ACC112 (cell line): ENCODE results near the gene TRIM31.

Experiments
- H2AFZ ChIP-seq: fragments of 200-600 bp; sonication (generic); one replicate; pipeline ENCODE4 v1.6.0; 2017; ENCODE audit warnings: antibody characterized with exemption, low read length; ENCODE audit not compliant: unreplicated experiment
- H3K27ac ChIP-seq: fragments of 200-600 bp; sonication (generic); 2 replicates; pipeline ENCODE4 v1.5.1; 2014; ENCODE audit warnings: low read depth, mild to moderate bottlenecking, antibody characterized with exemption, low read length, moderate library complexity
- H3K27me3 ChIP-seq: fragments of 200-600 bp; sonication (generic); 2 replicates; pipeline ENCODE4 v1.6.1; 2014; ENCODE audit warnings: mild to moderate bottlenecking, antibody characterized with exemption, low read length, moderate library complexity, mixed read lengths; ENCODE audit not compliant: insufficient read depth
- H3K36me3 ChIP-seq: fragments of 200-600 bp; sonication (generic); 2 replicates; pipeline ENCODE4 v1.6.1; 2016; ENCODE audit warnings: mild to moderate bottlenecking, antibody characterized with exemption, low read length, moderate library complexity, mixed read lengths; ENCODE audit not compliant: insufficient read depth
- H3K4me1 ChIP-seq: fragments of 200-600 bp; sonication (generic); one replicate; pipeline ENCODE4 v1.6.1; 2016; ENCODE audit warnings: low read length, mixed read lengths; ENCODE audit not compliant: insufficient read depth, unreplicated experiment, control insufficient read depth
- H3K4me3 ChIP-seq: fragments of 200-600 bp; sonication (generic); 2 replicates; pipeline ENCODE4 v1.5.1; 2014; ENCODE audit warnings: mild to moderate bottlenecking, low read depth, low read length
- H3K79me2 ChIP-seq: fragments of 200-600 bp; sonication (generic); one replicate; pipeline ENCODE4 v1.6.0; 2016; ENCODE audit warnings: low read length; ENCODE audit not compliant: control insufficient read depth, unreplicated experiment, insufficient read depth

The TRIM31 gene

DNA sequence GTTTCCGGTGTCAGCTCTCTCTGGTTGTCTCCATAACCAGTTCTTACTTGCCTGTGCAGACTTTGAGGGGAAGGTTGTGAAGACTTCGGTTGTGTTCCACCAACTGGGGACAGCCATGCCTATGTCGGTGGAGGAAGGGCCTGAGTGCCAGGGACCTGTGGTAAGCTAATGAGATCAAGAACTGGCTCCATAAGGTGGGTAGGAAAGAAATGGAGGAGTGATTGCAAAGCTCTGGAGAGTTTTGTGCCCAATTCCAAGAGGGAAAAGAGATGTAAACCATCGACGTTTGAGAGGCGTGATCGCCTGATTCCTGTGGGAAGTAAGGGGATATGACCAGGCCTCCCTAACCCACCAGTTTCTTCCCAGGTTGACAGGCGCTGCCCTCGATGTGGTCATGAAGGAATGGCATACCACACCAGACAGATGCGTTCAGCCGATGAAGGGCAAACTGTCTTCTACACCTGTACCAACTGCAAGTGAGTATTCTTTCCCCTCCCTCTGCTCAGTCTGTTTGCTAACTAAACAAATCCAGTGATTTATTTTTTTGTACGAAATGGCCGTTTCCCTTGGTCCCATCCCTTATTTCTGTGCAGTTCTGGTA is 50.9 kb downstream of the TRIM31 start:
- Histone ChIP-seq H3K36me3 (no peaks in the 10 kb centered on the region), H3K4me1 (peaks cover 22% of the 10 kb centered on the region), H3K79me2 (peaks cover 26% of the 10 kb centered on the region), H3K27ac (peak overlapping the region; percentile 12), H2AFZ (peak overlapping the region; percentile 11), H3K4me3 (peak overlapping the region; percentile 79), H3K27me3 (no peaks in the 10 kb centered on the region)

DNA sequence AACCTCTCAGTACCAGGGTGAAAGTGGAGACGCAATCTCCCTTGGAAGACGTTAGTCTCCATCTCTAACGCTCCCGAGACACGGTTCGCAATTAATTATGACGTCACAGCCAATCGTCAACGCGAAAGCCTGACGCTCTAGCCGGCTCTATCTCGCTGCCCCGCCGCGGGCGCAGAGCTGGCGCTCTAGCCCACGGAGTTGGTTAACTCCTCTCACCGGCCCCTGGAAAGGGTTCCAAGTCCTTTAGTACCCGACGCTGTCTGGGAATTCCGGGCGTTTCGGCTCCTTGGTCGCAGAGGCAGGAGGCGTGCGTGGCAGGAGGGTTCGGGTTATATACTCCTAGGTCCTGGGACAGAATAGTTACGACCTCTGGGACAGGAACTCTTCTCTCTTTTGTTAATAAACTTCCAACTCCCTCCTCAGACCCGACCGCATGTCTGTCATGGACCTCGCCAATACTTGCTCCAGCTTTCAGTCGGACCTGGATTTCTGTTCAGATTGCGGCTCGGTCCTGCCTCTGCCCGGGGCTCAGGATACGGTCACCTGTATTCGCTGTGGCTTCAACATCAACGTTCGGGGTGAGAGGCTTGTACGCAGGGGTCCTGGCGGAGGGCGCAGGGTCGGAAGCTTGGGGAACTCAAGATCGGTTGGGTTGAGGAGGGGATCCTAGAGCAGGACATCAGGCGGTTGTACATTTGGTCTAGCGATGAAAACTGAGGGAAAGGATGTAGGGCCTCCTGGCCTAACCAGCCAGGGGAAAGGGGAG is 51.6 kb downstream of the TRIM31 start, which contains the start of gene POLR1H:
POLR1H (plus strand) TSS at position 174 of the 766 bp plus-strand sequence; CDS start at position 434, 260 bp downstream.
- no peaks in the 10 kb centered on the region for H3K36me3 ChIP-seq
- peak within 1 kb of the TSS; percentile 79 for H3K4me3 ChIP-seq
- H3K27ac ChIP-seq, result peak within 1 kb of the TSS; percentile 59
- H2AFZ ChIP-seq, result peak within 1 kb of the TSS; percentile 93
- H3K27me3 ChIP-seq, result no peaks in the 10 kb centered on the region
- H3K79me2 ChIP-seq, result peaks cover 26% of the 10 kb centered on the region
- peaks cover 20% of the 10 kb centered on the region for H3K4me1 ChIP-seq

DNA sequence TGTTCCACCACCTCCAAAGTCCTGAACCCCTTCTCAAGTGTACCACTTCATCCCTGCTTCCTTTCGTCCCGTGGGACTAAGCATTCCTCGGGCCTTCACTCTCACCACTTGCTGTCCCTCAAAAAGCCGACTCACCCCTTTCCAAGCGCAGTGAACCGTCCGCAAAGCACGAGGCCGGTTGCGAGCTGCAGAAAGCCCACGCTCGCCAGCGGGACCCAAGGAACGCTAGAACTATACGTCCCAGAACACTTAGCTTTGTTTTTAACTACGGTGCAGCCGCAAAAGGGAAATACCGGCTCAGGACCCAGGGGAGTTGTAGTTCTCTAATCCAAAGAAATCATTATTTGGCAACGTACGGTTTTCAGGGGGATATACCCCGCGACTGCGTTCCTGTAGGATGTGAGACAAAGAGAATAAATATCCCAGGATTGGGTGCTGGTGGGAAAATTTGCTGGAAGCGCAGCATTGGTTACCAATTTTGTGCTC is 52.2 kb downstream of the TRIM31 start:
- peaks cover 14% of the 10 kb centered on the region for H3K4me1 ChIP-seq
- peak overlapping the region; percentile 93 for H2AFZ ChIP-seq
- peaks cover 26% of the 10 kb centered on the region for H3K79me2 ChIP-seq
- no peaks in the 10 kb centered on the region for H3K36me3 ChIP-seq
- no peaks in the 10 kb centered on the region for H3K27me3 ChIP-seq
- H3K4me3 ChIP-seq, result peak overlapping the region; percentile 79
- peak overlapping the region; percentile 59 for H3K27ac ChIP-seq

DNA sequence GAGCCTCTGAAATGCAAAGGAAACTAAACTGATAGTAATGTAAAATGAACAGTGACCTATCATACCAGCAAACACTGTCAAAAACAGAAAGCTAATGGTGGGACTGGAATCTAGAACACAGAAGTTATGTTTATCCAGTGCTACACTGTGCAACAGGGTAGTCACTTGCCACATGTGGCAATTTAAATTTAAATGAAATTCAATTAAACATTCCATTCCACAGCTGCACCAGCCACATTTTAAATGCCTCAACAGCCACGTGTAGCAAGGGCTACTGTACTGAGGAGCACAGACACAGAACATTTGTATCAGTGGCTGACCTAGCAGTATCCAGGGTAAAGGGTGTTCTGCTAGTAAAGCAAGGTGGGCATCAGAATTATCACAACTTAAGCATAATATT is 57.4 kb downstream of the TRIM31 start:
- Histone ChIP-seq H3K79me2 (peaks cover 10% of the 10 kb centered on the region), H2AFZ (no peak overlapping the region), H3K4me1 (peaks cover 7% of the 10 kb centered on the region), H3K36me3 (no peaks in the 10 kb centered on the region), H3K27me3 (no peaks in the 10 kb centered on the region), H3K4me3 (no peak overlapping the region), H3K27ac (no peak overlapping the region)

- no peaks in the 10 kb centered on the region for H3K4me1 ChIP-seq
- no peaks in the 10 kb centered on the region for H3K36me3 ChIP-seq
- H3K27ac ChIP-seq, result no peak overlapping the region
- no peak overlapping the region for H3K4me3 ChIP-seq
- H2AFZ ChIP-seq, result no peak overlapping the region
- H3K27me3 ChIP-seq, result no peaks in the 10 kb centered on the region
- no peaks in the 10 kb centered on the region for H3K79me2 ChIP-seq
Observed at GRCh38 chr6:30053682-30054081, 59.2 kb downstream of the TRIM31 start.
